Gastroesophageal sphincter (tissue), 3 donors: Measurements from ENCODE around the gene EIF5.

Experiments
- EP300 ChIP-seq: sonication (generic); formaldehyde crosslinking; IDR thresholded peaks from one replicate; pipeline ENCODE4 v1.6.1; 2017; ENCODE audit warnings: antibody characterized with exemption, mild to moderate bottlenecking
- POLR2A ChIP-seq, 2 donors: fragments of 450-650 bp; IDR thresholded peaks; one replicate each; pipeline ENCODE4 v1.6.1; 2017; ENCODE audit warnings: antibody characterized with exemption in 2 of 2, mild to moderate bottlenecking in 2 of 2, moderate library complexity in 1 of 2
- POLR2AphosphoS5 ChIP-seq: sonication (generic); formaldehyde crosslinking; IDR thresholded peaks from one replicate; pipeline ENCODE4 v1.6.1; 2017; ENCODE audit warnings: antibody characterized with exemption
- TF ChIP-seq, protein P1 (sequence below), 4 experiments: fragments of 200-600 bp in 2 of 4; fragments of 450-650 bp in 2 of 4; sonication (generic) in 1 of 4; IDR thresholded peaks; one replicate each; pipeline ENCODE4 v1.5.1; 2017 to 2019; ENCODE audit warnings: antibody characterized with exemption in 4 of 4, mild to moderate bottlenecking in 2 of 4, moderate library complexity in 2 of 4

GRCh38 chr14:103286460-103286859, 47.6 kb upstream of the EIF5 start:
- TF ChIP-seq POLR2AphosphoS5 = no peak
- no peak for TF ChIP-seq POLR2A (IDR thresholded peaks at IDR 0.05)
- no peak for TF ChIP-seq EP300
- TF ChIP-seq, protein P1, sequence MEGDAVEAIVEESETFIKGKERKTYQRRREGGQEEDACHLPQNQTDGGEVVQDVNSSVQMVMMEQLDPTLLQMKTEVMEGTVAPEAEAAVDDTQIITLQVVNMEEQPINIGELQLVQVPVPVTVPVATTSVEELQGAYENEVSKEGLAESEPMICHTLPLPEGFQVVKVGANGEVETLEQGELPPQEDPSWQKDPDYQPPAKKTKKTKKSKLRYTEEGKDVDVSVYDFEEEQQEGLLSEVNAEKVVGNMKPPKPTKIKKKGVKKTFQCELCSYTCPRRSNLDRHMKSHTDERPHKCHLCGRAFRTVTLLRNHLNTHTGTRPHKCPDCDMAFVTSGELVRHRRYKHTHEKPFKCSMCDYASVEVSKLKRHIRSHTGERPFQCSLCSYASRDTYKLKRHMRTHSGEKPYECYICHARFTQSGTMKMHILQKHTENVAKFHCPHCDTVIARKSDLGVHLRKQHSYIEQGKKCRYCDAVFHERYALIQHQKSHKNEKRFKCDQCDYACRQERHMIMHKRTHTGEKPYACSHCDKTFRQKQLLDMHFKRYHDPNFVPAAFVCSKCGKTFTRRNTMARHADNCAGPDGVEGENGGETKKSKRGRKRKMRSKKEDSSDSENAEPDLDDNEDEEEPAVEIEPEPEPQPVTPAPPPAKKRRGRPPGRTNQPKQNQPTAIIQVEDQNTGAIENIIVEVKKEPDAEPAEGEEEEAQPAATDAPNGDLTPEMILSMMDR (IDR thresholded peaks at IDR 0.05) = no peak
